Spleen (tissue), 11 donors: ENCODE measurements around the gene GDPD1. TPM values are rescaled to one million over a fixed set of nuclear protein-coding genes. Genes with fewer than 3 reads are reported as not detected.
"Not testable (repeated sequence)": the region's sequence is repeated elsewhere in the genome, so short reads cannot be mapped to it uniquely, and the experiment has no call there.

Source experiments
- DNase-seq: peaks from one replicate; pipeline ENCODE4 v3.0.0-alpha.2; 2020
- H3K27ac ChIP-seq, 8 donors: fragments of 200-600 bp; sonication (generic) in 7 of 8; 1 replicate in 4 of 8; 2 replicates in 4 of 8; pipeline versions ENCODE4 v1.5.0 to v1.8.0; 2016 to 2021; ENCODE audit warnings: inconsistent platforms in 4 of 8, mild to moderate bottlenecking in 4 of 8, moderate library complexity in 1 of 8
- H3K27me3 ChIP-seq, 7 donors: fragments of 200-600 bp; sonication (generic) in 6 of 7; replicated peaks in 1 of 7; 1 replicate in 4 of 7; 2 replicates in 3 of 7; pipeline versions ENCODE4 v1.5.0 to v1.8.0; 2016 to 2021; ENCODE audit warnings: inconsistent platforms in 3 of 7, mild to moderate bottlenecking in 1 of 7
- H3K36me3 ChIP-seq, 6 donors: fragments of 200-600 bp; sonication (generic) in 5 of 6; 1 replicate in 4 of 6; 2 replicates in 2 of 6; pipeline versions ENCODE4 v1.5.0 to v1.8.0; 2016 to 2021; ENCODE audit warnings: inconsistent platforms in 2 of 6
- H3K4me1 ChIP-seq, 6 donors: fragments of 200-600 bp; sonication (generic) in 5 of 6; 1 replicate in 3 of 6; 2 replicates in 3 of 6; pipeline versions ENCODE4 v1.5.0 to v1.8.0; 2016 to 2021; ENCODE audit warnings: inconsistent platforms in 3 of 6
- H3K4me3 ChIP-seq, 8 donors: fragments of 200-600 bp; sonication (generic) in 7 of 8; 1 replicate in 4 of 8; 2 replicates in 4 of 8; pipeline versions ENCODE4 v1.5.0 to v1.8.0; 2016 to 2021; ENCODE audit warnings: inconsistent platforms in 4 of 8, mild to moderate bottlenecking in 4 of 8, moderate library complexity in 2 of 8
- H3K9me3 ChIP-seq, 8 donors: fragments of 200-600 bp; sonication (generic) in 7 of 8; 1 replicate in 4 of 8; 2 replicates in 4 of 8; pipeline versions ENCODE4 v1.5.0 to v1.8.0; 2016 to 2021; ENCODE audit warnings: inconsistent platforms in 4 of 8
- POLR2A ChIP-seq, 3 donors: fragments of 450-650 bp; IDR thresholded peaks; one replicate each; pipeline ENCODE4 v1.5.1; 2017; ENCODE audit warnings: antibody characterized with exemption in 3 of 3, mild to moderate bottlenecking in 1 of 3
- POLR2AphosphoS5 ChIP-seq, 3 donors: sonication (generic); formaldehyde crosslinking; IDR thresholded peaks; one replicate each; pipeline ENCODE4 v1.5.1; 2017; ENCODE audit warnings: antibody characterized with exemption in 3 of 3
- WGBS, 5 donors: extraction: QIAGEN DNeasy Blood & Tissue Kit in 3 of 5; methylation state at CpG; one replicate each; pipeline versions ENCODE4 v1.1.5 to v1.1.7; 2013 to 2018; 5-methylcytosine and 5-hydroxymethylcytosine counted together
- intact Hi-C: fragments of 100-400 bp; cut with DNase I; formaldehyde crosslinking; loops from one replicate; pipeline ENCODE4 v1.15.0; 2023; ENCODE audit warnings: low total_unique reads
- polyA plus RNA-seq, 3 donors: library from polyadenylated mRNA; stranded (reverse); fragments of 200-250 nt; gene quantifications; one replicate each; pipeline ENCODE4 v1.2.1, GENCODE V29; 2013
- total RNA-seq, 7 donors: library from RNA; depleted of rRNA in 3 of 7; stranded (reverse); fragments of >200 nt in 3 of 7; fragmentation: NEBNext Ultra II Directional in 4 of 7; extraction: Animal tissue kit (Norgen Biotek cat#: 25700) in 4 of 7; gene quantifications; one replicate each; pipeline versions ENCODE4 v1.1.0 to v1.2.1, GENCODE V29; 2016 to 2021
- TF ChIP-seq, protein P1 (sequence below), 11 experiments: fragments of 200-600 bp in 7 of 11; fragments of 450-650 bp in 4 of 11; sonication (generic) in 4 of 11; IDR thresholded peaks in 8 of 11; conservative IDR thresholded peaks in 3 of 11; 1 replicate in 7 of 11; 2 replicates in 4 of 11; pipeline versions ENCODE4 v1.4.0 to v1.8.0; 2016 to 2021; ENCODE audit warnings: antibody characterized with exemption in 11 of 11, inconsistent platforms in 4 of 11, mild to moderate bottlenecking in 1 of 11
- donor health status: healthy with polysubstance abuse.
- donor health status: DM: no; HTN: no; CAD: no; lungs with moderate emphysema.
- donor health status: DM: no; HTN: no; CAD: no.
- donor health status: Bipolar disorder and iron deficiency.
- donor health status: healthy.
- donor health status: DM: no; HTN: no; CAD: no.
- donor health status: DM: yes; HTN: yes; CAD: no.

GDPD1 gene
- total and polyA plus RNA-seq, 10 donors = 0.59 to 5.2 (median 2.4) TPM

DNA sequence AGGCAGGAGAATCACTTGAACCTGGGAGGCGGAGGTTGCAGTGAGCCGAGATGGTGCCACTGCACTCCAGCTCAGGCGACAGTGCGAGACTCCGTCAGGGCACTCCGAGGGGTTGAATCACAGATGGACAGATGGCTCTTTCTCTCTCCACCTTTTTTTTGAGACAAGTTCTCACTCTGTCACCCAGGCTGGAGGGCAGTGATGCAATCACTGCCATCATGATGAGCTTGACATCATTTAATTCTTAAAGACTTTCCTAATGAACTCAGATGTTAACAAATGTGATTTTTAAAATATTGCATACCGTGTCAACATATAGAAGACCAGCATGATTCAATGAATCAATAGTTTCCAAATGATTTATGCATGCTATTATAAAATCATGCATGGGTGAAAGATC lies 3.5 kb downstream of the GDPD1 start:
- intact Hi-C loops = no loop called here
- 92 to 97% (median 95%) methylated on average over 7 of the region's 7 CpGs for WGBS, 5 donors
- Histone ChIP-seq H3K4me3 (no peak overlapping the region), H3K9me3 (no peaks in the 10 kb centered on the region), H3K27ac (no peak overlapping the region), H3K36me3 (no peaks in the 10 kb centered on the region), H3K4me1 (peaks cover 0 to 23% (median 14%) of the 10 kb centered on the region in 6 donors), H3K27me3 (no peaks in the 10 kb centered on the region)
- TF ChIP-seq, protein P1, sequence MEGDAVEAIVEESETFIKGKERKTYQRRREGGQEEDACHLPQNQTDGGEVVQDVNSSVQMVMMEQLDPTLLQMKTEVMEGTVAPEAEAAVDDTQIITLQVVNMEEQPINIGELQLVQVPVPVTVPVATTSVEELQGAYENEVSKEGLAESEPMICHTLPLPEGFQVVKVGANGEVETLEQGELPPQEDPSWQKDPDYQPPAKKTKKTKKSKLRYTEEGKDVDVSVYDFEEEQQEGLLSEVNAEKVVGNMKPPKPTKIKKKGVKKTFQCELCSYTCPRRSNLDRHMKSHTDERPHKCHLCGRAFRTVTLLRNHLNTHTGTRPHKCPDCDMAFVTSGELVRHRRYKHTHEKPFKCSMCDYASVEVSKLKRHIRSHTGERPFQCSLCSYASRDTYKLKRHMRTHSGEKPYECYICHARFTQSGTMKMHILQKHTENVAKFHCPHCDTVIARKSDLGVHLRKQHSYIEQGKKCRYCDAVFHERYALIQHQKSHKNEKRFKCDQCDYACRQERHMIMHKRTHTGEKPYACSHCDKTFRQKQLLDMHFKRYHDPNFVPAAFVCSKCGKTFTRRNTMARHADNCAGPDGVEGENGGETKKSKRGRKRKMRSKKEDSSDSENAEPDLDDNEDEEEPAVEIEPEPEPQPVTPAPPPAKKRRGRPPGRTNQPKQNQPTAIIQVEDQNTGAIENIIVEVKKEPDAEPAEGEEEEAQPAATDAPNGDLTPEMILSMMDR (IDR thresholded peaks at IDR 0.05 in 8 of 11, conservative IDR thresholded peaks at IDR 0.05 in 3 of 11) = no peak
- no peak for TF ChIP-seq POLR2AphosphoS5 (IDR thresholded peaks at IDR 0.05)
- TF ChIP-seq POLR2A (IDR thresholded peaks at IDR 0.05) = no peak
- DNase-seq = no peak

DNA sequence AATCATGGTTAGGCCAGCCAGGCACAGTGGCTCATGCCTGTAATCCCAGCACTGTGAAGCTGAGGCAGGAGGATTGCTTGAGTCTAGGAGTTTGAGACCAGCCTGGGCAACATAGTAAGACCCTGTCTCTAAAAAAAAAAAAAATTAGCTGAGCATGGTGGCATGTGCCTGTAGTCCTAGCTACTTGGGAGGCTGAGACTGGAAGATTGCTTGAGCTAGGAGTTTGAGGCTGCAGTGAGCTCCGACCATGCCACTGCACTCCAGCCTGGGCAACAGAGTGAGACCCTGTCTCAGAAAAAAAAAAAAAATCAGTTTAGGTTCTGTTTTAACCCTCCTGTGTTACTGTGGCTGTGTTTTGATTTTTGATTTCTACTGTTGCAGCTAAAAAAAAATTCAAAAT lies 8.3 kb downstream of the GDPD1 start:
- intact Hi-C loops = not testable (repeated sequence)

DNA sequence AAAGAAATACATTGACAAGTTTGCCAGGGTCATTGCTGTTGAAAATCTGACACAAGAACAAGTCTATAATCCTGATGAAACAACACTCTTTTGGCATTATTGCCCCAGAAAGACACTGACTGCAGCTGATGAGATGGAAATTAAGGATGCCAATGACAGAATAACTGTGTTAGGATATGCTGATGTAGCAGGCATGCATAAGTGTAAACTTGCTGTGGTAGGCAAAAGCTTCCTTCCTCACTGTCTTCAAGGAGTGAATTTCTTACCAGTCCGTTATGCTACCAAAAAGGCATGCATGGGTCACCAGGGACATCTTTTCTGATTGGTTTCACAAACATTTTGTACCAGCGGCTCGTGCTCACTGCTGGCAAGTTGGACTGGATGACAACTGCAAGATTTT lies 10.5 kb downstream of the GDPD1 start:
- Histone ChIP-seq H3K27me3 (no peaks in the 10 kb centered on the region), H3K4me1 (peaks cover 0 to 3% (median 0%) of the 10 kb centered on the region in 6 donors), H3K4me3 (no peak overlapping the region), H3K36me3 (no peaks in the 10 kb centered on the region), H3K9me3 (no peaks in the 10 kb centered on the region), H3K27ac (no peak overlapping the region)
- intact Hi-C loops = no loop called here
- TF ChIP-seq POLR2AphosphoS5 (IDR thresholded peaks at IDR 0.05) (no peak), POLR2A (IDR thresholded peaks at IDR 0.05) (no peak)
- TF ChIP-seq, protein P1 (IDR thresholded peaks at IDR 0.05 in 8 of 11, conservative IDR thresholded peaks at IDR 0.05 in 3 of 11) = no peak
- no peak for DNase-seq
- 79 to 91% (median 90%) methylated on average over 3 of the region's 3 CpGs for WGBS, 5 donors

More for the DNA sequence above, 8.3 kb downstream of the GDPD1 start:
- not testable (repeated sequence) for H3K4me3 ChIP-seq, H3K9me3 ChIP-seq, H3K27me3 ChIP-seq, H3K27ac ChIP-seq, H3K36me3 ChIP-seq, H3K4me1 ChIP-seq, DNase-seq
- 84 to 95% (median 91%) methylated on average over 1 of the region's 1 CpG for WGBS, 5 donors

DNA sequence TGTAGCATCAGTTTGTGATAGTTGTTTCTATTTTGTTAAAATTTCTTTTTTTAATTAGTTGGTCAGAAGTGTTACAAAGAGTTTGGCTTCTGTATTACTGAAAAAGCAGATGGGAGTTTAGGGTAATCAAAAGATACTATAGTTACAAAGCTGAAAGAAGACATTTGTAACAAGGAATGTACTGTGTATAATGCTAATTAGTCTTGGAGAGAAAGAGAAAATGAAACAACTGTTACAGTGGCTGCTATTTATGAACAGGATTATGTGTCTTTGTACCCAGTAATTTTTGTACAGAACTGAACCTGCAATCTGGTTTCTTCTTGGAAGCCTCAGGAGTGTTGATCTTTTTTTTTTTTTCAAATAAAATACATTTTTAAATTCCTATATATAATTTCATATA lies 14.3 kb downstream of the GDPD1 start:
- Histone ChIP-seq H3K4me3 (no peak overlapping the region), H3K27me3 (no peaks in the 10 kb centered on the region), H3K36me3 (no peaks in the 10 kb centered on the region), H3K27ac (no peak overlapping the region), H3K9me3 (no peaks in the 10 kb centered on the region), H3K4me1 (peaks cover 0 to 3% (median 0%) of the 10 kb centered on the region in 6 donors)
- DNase-seq = no peak
- TF ChIP-seq, protein P1 (IDR thresholded peaks at IDR 0.05 in 8 of 11, conservative IDR thresholded peaks at IDR 0.05 in 3 of 11) = no peak
- TF ChIP-seq POLR2AphosphoS5 (IDR thresholded peaks at IDR 0.05) (no peak), POLR2A (IDR thresholded peaks at IDR 0.05) (no peak)
- intact Hi-C loops = no loop called here

DNA sequence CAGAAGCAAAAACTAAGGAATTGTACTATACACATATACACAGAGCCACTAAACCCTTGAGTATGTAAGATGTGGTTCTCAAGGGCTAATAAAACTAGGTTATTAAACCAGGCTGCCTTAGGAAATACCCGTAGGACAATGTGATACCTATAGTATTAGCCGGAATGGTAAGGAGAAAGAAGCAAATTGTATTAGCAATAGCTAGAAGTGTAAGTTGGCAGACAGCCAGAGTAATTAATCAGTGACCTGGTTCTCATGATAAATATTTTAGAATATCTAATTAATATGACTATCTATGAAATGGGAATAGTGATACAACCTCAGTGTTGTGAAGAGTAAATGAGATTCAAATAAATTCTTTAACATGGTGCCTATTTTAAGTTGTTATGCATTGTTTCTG lies 18.6 kb downstream of the GDPD1 start:
- WGBS, 5 donors = 87 to 96% (median 94%) methylated on average over 2 of the region's 2 CpGs
- H3K27ac ChIP-seq = no peak overlapping the region
- TF ChIP-seq POLR2A (IDR thresholded peaks at IDR 0.05) (no peak), POLR2AphosphoS5 (IDR thresholded peaks at IDR 0.05) (no peak)
- TF ChIP-seq, protein P1 (IDR thresholded peaks at IDR 0.05 in 8 of 11, conservative IDR thresholded peaks at IDR 0.05 in 3 of 11) = no peak
- H3K4me3 ChIP-seq = no peak overlapping the region
- intact Hi-C loops = no loop called here
- no peaks in the 10 kb centered on the region for H3K36me3 ChIP-seq
- H3K27me3 ChIP-seq = no peaks in the 10 kb centered on the region
- peaks cover 0 to 3% (median 0%) of the 10 kb centered on the region in 6 donors for H3K4me1 ChIP-seq
- no peak for DNase-seq
- H3K9me3 ChIP-seq = no peaks in the 10 kb centered on the region
